ENCODE measurements around the gene C1QL1. TPM values are rescaled to one million over a fixed set of nuclear protein-coding genes. Genes with fewer than 3 reads are reported as not detected.

C1QL1 gene
- total and polyA plus RNA-seq, 4 donors = 0.10 to 0.57 (median 0.39) TPM

DNA sequence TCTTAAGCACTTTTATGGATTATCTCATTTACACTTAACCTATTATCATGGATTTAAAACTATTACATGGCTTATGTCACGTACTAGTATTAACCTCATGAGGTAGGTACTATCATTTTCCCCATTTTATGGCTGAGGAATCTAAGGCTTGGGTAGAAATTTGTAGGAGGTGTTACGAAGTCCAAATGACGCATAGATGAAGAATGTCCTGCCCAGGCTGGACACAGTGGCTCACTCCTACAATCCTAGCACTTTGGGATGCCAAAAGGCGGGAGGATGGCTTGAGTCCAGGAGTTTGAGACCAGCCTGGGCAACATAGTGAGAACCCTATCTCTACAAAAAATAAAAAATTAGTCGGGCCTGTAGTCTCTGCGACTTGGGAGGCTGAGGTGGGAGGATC is 4.8 kb upstream of the C1QL1 start:
- no peak overlapping the region for H3K27ac ChIP-seq (ENCODE audit: low read depth in 1 of 2, low read length in 1 of 2)
- H3K4me1 ChIP-seq (ENCODE audit: control insufficient read depth in 5 of 5, insufficient read depth in 5 of 5, low read length in 5 of 5) = peaks cover 3 to 34% (median 8%) of the 10 kb centered on the region in 5 donors
- H3K36me3 ChIP-seq (ENCODE audit: control insufficient read depth in 4 of 4, insufficient read depth in 4 of 4, low read length in 4 of 4) = no peaks in the 10 kb centered on the region
- no peak for ATAC-seq (ENCODE audit: insufficient read depth, low FRiP score)
- no peak for DNase-seq
- H3K9me3 ChIP-seq (ENCODE audit: control insufficient read depth in 4 of 4, insufficient read depth in 3 of 4, low read length in 3 of 4) = no peaks in the 10 kb centered on the region
- WGBS, 2 donors = 90 to 92% methylated on average over 6 of the region's 6 CpGs
- H3K27me3 ChIP-seq (ENCODE audit: control insufficient read depth in 3 of 3, insufficient read depth in 3 of 3, low read length in 2 of 3) = peaks cover 0 to 39% (median 2%) of the 10 kb centered on the region in 3 donors
- no peak overlapping the region for H3K4me3 ChIP-seq
- no peak overlapping the region for H3K9ac ChIP-seq (ENCODE audit: insufficient read depth in 1 of 2, low read length in 2 of 2)
- TF ChIP-seq, protein P1, sequence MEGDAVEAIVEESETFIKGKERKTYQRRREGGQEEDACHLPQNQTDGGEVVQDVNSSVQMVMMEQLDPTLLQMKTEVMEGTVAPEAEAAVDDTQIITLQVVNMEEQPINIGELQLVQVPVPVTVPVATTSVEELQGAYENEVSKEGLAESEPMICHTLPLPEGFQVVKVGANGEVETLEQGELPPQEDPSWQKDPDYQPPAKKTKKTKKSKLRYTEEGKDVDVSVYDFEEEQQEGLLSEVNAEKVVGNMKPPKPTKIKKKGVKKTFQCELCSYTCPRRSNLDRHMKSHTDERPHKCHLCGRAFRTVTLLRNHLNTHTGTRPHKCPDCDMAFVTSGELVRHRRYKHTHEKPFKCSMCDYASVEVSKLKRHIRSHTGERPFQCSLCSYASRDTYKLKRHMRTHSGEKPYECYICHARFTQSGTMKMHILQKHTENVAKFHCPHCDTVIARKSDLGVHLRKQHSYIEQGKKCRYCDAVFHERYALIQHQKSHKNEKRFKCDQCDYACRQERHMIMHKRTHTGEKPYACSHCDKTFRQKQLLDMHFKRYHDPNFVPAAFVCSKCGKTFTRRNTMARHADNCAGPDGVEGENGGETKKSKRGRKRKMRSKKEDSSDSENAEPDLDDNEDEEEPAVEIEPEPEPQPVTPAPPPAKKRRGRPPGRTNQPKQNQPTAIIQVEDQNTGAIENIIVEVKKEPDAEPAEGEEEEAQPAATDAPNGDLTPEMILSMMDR (IDR thresholded peaks at IDR 0.05; ENCODE audit: control extremely low read depth, extremely low read depth) = no peak

DNA sequence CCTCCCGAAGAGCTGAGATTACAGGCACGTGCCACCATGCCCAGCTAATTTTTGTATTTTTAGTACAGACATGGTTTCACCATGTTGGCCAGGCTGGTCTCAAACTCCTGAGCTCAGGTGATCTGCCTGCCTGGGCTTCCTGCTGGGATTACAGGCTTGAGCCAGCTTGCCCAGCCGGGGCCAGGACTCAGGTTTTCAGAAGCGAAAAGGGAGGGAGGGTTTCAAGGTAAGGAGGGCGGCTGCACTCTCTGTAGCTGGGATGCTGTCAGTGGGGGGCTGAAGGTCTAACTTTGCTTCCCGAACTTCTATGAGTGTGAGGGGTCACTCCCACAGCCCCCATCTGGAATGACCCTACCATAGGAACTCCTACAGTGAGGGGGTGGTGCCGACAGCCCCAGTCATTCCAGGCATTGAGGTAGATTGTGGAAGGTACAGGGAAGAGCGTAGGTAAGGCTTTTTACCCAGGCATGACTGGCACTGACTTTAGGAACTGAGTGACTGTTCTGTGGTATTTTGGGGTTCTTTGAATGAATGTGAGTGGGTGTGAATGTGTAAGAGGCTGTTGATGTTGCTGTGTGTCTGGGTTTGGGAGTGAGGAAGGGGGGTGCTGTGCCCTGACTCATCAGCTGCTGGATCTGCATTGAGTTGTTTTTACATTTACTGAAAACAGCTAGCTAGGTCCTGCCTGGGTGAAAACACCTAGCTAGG is 3.8 kb upstream of the C1QL1 start:
- TF ChIP-seq, protein P1 (IDR thresholded peaks at IDR 0.05; ENCODE audit: control extremely low read depth, extremely low read depth) = no peak
- H3K9ac ChIP-seq (ENCODE audit: insufficient read depth in 1 of 2, low read length in 2 of 2) = no peak overlapping the region
- peaks cover 0 to 41% (median 8%) of the 10 kb centered on the region in 3 donors for H3K27me3 ChIP-seq (ENCODE audit: control insufficient read depth in 3 of 3, insufficient read depth in 3 of 3, low read length in 2 of 3)
- no peak for ATAC-seq (ENCODE audit: insufficient read depth, low FRiP score)
- no peaks in the 10 kb centered on the region for H3K36me3 ChIP-seq (ENCODE audit: control insufficient read depth in 4 of 4, insufficient read depth in 4 of 4, low read length in 4 of 4)
- no peak overlapping the region for H3K27ac ChIP-seq (ENCODE audit: low read depth in 1 of 2, low read length in 1 of 2)
- DNase-seq = no peak
- H3K9me3 ChIP-seq (ENCODE audit: control insufficient read depth in 4 of 4, insufficient read depth in 3 of 4, low read length in 3 of 4) = no peaks in the 10 kb centered on the region
- 71 to 74% methylated on average over 8 of the region's 8 CpGs for WGBS, 2 donors
- no peak overlapping the region for H3K4me3 ChIP-seq
- peaks cover 0 to 32% (median 11%) of the 10 kb centered on the region in 5 donors for H3K4me1 ChIP-seq (ENCODE audit: control insufficient read depth in 5 of 5, insufficient read depth in 5 of 5, low read length in 5 of 5)

DNA sequence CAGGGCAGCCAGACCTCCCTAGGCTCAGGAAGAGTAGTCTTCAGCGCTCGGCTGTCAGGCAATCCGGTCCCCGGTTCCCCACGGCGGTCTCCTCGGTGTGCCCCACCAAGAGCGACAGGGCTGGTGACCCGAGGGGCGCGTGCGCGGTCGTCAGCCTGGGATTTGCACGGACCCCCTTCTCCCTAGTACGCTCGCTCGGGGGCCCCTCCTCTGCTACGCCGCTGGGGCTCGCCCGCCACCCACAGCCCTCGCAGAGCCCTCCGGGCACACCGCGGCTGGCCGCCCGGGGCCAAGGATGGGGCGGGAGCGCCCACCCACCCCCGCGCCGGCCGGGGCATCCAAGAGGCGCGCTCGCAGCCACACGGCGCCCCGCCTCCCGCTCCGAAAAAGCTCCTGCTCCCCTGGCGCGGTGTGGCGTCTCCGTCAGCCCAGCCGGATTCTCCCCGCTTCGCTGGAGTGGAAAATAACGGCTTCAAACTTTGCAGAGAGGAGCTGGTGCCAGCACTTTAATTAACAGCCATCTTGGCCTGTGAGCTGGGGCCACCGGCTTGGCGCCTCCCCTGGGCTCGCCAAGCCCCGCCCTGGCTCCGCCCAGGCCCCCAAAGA is 2.1 kb upstream of the C1QL1 start:
- Histone ChIP-seq H3K27ac (ENCODE audit: low read depth in 1 of 2, low read length in 1 of 2) (peak overlapping the region in 1 of 2 donors; percentile 59), H3K36me3 (ENCODE audit: control insufficient read depth in 4 of 4, insufficient read depth in 4 of 4, low read length in 4 of 4) (no peaks in the 10 kb centered on the region), H3K4me3 (peak overlapping the region; percentile 10), H3K4me1 (ENCODE audit: control insufficient read depth in 5 of 5, insufficient read depth in 5 of 5, low read length in 5 of 5) (peaks cover 0 to 31% (median 14%) of the 10 kb centered on the region in 5 donors), H3K9me3 (ENCODE audit: control insufficient read depth in 4 of 4, insufficient read depth in 3 of 4, low read length in 3 of 4) (no peaks in the 10 kb centered on the region), H3K27me3 (ENCODE audit: control insufficient read depth in 3 of 3, insufficient read depth in 3 of 3, low read length in 2 of 3) (peaks cover 0 to 58% (median 23%) of the 10 kb centered on the region in 3 donors), H3K9ac (ENCODE audit: insufficient read depth in 1 of 2, low read length in 2 of 2) (peak overlapping the region in 1 of 2 donors; percentile 4)
- DNase-seq (peak; percentile 56 to 79 (median 63)), ATAC-seq (ENCODE audit: insufficient read depth, low FRiP score) (no peak)
- TF ChIP-seq, protein P1 (IDR thresholded peaks at IDR 0.05; ENCODE audit: control extremely low read depth, extremely low read depth) = no peak
- 1% methylated on average over 50 to 55 of the region's 55 CpGs for WGBS, 2 donors
